Trophoblast cell (in vitro differentiated cells and primary cell): Measurements from ENCODE around the gene MEAK7.

Experiments used
- DNase-seq, 2 donors: peaks; one replicate each; pipeline ENCODE4 v3.0.0-alpha.2; 2016
- H2AFZ ChIP-seq: 2 replicates; pipeline ENCODE4 v1.6.1; 2013; ENCODE audit warnings: low read length, moderate library complexity, mild to moderate bottlenecking; ENCODE audit not compliant: insufficient read depth, poor library complexity
- H2AK5ac ChIP-seq: 2 replicates; pipeline ENCODE4 v1.6.1; 2013; ENCODE audit warnings: mild to moderate bottlenecking, low read length
- H2BK120ac ChIP-seq: 2 replicates; pipeline ENCODE4 v1.6.1; 2013; ENCODE audit warnings: low read length, mild to moderate bottlenecking, moderate library complexity; ENCODE audit not compliant: insufficient read depth, poor library complexity
- H2BK12ac ChIP-seq: 2 replicates; pipeline ENCODE4 v1.6.1; 2013; ENCODE audit warnings: mild to moderate bottlenecking, low read length, moderate library complexity
- H2BK5ac ChIP-seq: 2 replicates; pipeline ENCODE4 v1.6.1; 2013; ENCODE audit warnings: low read length, low read depth, moderate library complexity, mild to moderate bottlenecking; ENCODE audit not compliant: poor library complexity
- H3K14ac ChIP-seq: 2 replicates; pipeline ENCODE4 v1.6.1; 2013; ENCODE audit warnings: mild to moderate bottlenecking, low read length
- H3K18ac ChIP-seq: 2 replicates; pipeline ENCODE4 v1.6.1; 2013; ENCODE audit warnings: mild to moderate bottlenecking, low read length
- H3K23ac ChIP-seq: 2 replicates; pipeline ENCODE4 v1.6.1; 2013; ENCODE audit warnings: low read length
- H3K27ac ChIP-seq: 2 replicates; pipeline ENCODE4 v1.5.1; 2013; ENCODE audit warnings: low read depth, mild to moderate bottlenecking, inconsistent platforms, low read length, moderate library complexity
- H3K27me3 ChIP-seq: 2 replicates; pipeline ENCODE4 v1.6.1; 2013; ENCODE audit warnings: inconsistent platforms, mild to moderate bottlenecking, low read length, moderate library complexity; ENCODE audit not compliant: insufficient read depth
- H3K36me3 ChIP-seq, 2 experiments: 1 replicate in 1 of 2; 2 replicates in 1 of 2; pipeline ENCODE4 v1.6.1; 2013; ENCODE audit warnings: low read length in 2 of 2, mild to moderate bottlenecking in 2 of 2, moderate library complexity in 1 of 2; ENCODE audit not compliant: insufficient read depth in 2 of 2, control insufficient read depth in 1 of 2
- H3K4ac ChIP-seq: 2 replicates; pipeline ENCODE4 v1.6.1; 2013; ENCODE audit warnings: low read depth, mild to moderate bottlenecking, low read length, moderate library complexity
- H3K4me1 ChIP-seq, 2 experiments: 1 replicate in 1 of 2; 2 replicates in 1 of 2; pipeline ENCODE4 v1.6.1; 2013; ENCODE audit warnings: low read length in 2 of 2, mild to moderate bottlenecking in 2 of 2, moderate library complexity in 1 of 2; ENCODE audit not compliant: insufficient read depth in 2 of 2, control insufficient read depth in 1 of 2
- H3K4me2 ChIP-seq: 2 replicates; pipeline ENCODE4 v1.6.1; 2013; ENCODE audit warnings: inconsistent platforms, mild to moderate bottlenecking, low read length, moderate library complexity
- H3K4me3 ChIP-seq: 2 replicates; pipeline ENCODE4 v1.5.1; 2013; ENCODE audit warnings: mild to moderate bottlenecking, low read depth, low read length, inconsistent platforms
- H3K79me1 ChIP-seq: one replicate; pipeline ENCODE4 v1.6.1; 2013; ENCODE audit warnings: low read length
- H3K79me2 ChIP-seq: 2 replicates; pipeline ENCODE4 v1.6.1; 2013; ENCODE audit warnings: low read length, mild to moderate bottlenecking; ENCODE audit not compliant: control insufficient read depth, insufficient read depth, poor library complexity
- H3K9ac ChIP-seq: 2 replicates; pipeline ENCODE4 v1.6.1; 2013; ENCODE audit warnings: mild to moderate bottlenecking, low read length
- H3K9me3 ChIP-seq: 2 replicates; pipeline ENCODE4 v1.6.1; 2013; ENCODE audit warnings: low read depth, mild to moderate bottlenecking, control low read depth, inconsistent platforms, low read length; ENCODE audit not compliant: insufficient read depth
- H4K12ac ChIP-seq: 2 replicates; pipeline ENCODE4 v1.6.1; 2013; ENCODE audit warnings: low read depth, mild to moderate bottlenecking, low read length, moderate library complexity
- H4K8ac ChIP-seq: 2 replicates; pipeline ENCODE4 v1.6.1; 2013; ENCODE audit warnings: low read depth, mild to moderate bottlenecking, low read length, moderate library complexity
- H4K91ac ChIP-seq: one replicate; pipeline ENCODE4 v1.6.1; 2013; ENCODE audit warnings: low read depth, mild to moderate bottlenecking, low read length, moderate library complexity
- WGBS: extraction: QIAGEN DNeasy Blood & Tissue Kit; methylation state at CpG from one replicate; pipeline ENCODE4 v1.1.7; 2013; ENCODE audit warnings: missing lambda C conversion rate; ENCODE audit not compliant: insufficient read length, insufficient coverage; ENCODE audit errors: extremely low coverage; 5-methylcytosine and 5-hydroxymethylcytosine counted together

The MEAK7 gene

DNA sequence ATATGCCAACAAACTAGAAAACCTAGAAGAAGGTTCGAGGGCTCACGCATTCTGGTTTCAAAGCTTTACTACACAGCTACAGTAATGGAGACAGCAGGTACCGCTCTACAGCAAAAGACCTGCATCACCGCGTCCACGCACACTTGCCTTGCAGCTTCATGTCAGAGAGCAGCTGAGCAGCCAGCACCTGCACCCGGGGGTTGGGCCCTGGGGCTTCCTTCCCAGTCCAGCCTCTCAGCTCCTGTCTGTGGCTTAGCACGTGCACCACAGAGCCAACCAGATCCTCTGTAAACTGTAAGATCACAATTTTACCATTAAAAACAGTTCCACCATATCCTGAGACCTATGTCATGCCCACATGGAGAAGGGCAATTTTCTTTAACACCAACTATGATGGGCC, 15.3 kb downstream of the MEAK7 start:
- Histone ChIP-seq H3K4ac (no peak overlapping the region), H3K9ac (no peak overlapping the region), H2BK12ac (no peak overlapping the region), H4K91ac (no peak overlapping the region), H3K23ac (no peak overlapping the region), H2AK5ac (no peak overlapping the region), H3K18ac (no peak overlapping the region), H3K27ac (no peak overlapping the region), H3K27me3 (no peaks in the 10 kb centered on the region), H2AFZ (no peak overlapping the region), H3K79me1 (no peaks in the 10 kb centered on the region), H2BK5ac (no peak overlapping the region), H3K4me2 (no peak overlapping the region), H3K79me2 (no peaks in the 10 kb centered on the region), H4K12ac (no peak overlapping the region), H3K14ac (no peak overlapping the region), H3K4me3 (no peak overlapping the region), H3K36me3 (peaks cover 30 to 40% of the 10 kb centered on the region in 2 experiments), H4K8ac (no peak overlapping the region), H3K4me1 (no peaks in the 10 kb centered on the region), H2BK120ac (no peak overlapping the region), H3K9me3 (no peaks in the 10 kb centered on the region)
- no CpG with 5 or more reads among the region's 8 CpGs for WGBS
- no peak for DNase-seq

DNA sequence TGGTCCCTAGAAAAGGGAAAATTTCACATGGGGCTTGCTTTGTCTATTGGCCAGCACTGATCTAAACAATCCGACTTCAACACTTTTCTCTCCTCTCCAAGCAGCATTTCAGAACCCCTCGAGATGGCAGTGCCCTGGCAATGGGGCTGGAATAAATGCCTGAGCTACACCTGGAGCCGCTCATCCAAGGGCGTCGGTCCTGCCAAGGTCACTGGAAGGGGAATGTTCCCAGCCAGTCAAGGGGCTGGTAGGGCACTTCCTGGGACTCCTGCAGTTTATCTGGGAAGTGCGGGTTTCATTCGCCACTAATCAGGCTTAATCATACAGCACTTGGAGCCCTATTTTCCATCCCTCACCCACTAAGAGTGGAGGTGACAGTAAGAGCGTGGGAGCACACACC, 17.1 kb downstream of the MEAK7 start:
- Histone ChIP-seq H3K9ac (no peak overlapping the region), H3K79me1 (no peaks in the 10 kb centered on the region), H3K4me3 (no peak overlapping the region), H3K18ac (no peak overlapping the region), H4K12ac (no peak overlapping the region), H4K8ac (no peak overlapping the region), H3K9me3 (no peaks in the 10 kb centered on the region), H3K27ac (no peak overlapping the region), H3K79me2 (no peaks in the 10 kb centered on the region), H3K4me2 (no peak overlapping the region), H3K4me1 (no peaks in the 10 kb centered on the region), H2AK5ac (no peak overlapping the region), H4K91ac (no peak overlapping the region), H2BK120ac (no peak overlapping the region), H3K23ac (no peak overlapping the region), H2BK5ac (no peak overlapping the region), H3K14ac (no peak overlapping the region), H3K36me3 (peaks cover 40 to 53% of the 10 kb centered on the region in 2 experiments), H3K27me3 (no peaks in the 10 kb centered on the region), H3K4ac (no peak overlapping the region), H2AFZ (no peak overlapping the region), H2BK12ac (no peak overlapping the region)
- no peak for DNase-seq
- WGBS = no CpG with 5 or more reads among the region's 8 CpGs

DNA sequence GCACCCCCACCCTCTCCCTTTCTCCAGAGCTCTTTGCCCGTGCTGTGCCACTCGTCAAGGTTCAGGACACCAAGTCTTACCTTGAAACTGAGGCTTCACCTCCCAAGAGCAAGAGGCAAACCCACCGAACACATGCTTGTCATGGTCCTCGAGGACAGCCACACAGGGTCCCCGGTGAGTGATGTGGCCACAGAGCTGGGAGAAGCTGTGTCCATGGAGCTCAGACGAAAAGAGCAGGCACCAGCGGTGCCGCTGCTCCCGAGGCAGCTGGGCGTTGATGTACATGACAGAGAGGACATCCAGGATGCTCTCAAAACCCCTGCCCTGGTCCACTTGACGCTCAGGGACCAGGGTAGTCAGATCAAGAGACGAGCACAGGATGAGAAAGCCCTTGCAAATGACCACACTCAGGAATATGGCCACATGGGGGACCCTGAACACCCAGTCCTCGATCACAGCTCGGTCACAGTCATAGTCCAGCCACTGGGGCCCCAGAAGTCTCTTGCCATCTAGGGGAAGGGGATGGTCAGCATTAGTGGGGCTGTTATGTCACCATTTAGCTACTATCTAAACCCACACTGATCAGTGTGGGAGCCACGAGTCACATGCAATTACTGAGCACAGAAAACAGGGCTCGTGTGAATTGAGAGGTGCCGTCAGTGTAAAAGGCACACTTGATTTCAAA, 17.8 kb downstream of the MEAK7 start:
- no CpG with 5 or more reads among the region's 17 CpGs for WGBS
- H2BK5ac ChIP-seq = no peak overlapping the region
- H4K12ac ChIP-seq = no peak overlapping the region
- no peaks in the 10 kb centered on the region for H3K79me1 ChIP-seq
- H4K8ac ChIP-seq = no peak overlapping the region
- H2AFZ ChIP-seq = no peak overlapping the region
- no peak overlapping the region for H3K14ac ChIP-seq
- no peaks in the 10 kb centered on the region for H3K27me3 ChIP-seq
- H3K79me2 ChIP-seq = no peaks in the 10 kb centered on the region
- H3K27ac ChIP-seq = no peak overlapping the region
- no peak overlapping the region for H3K4me2 ChIP-seq
- no peak overlapping the region for H3K4ac ChIP-seq
- DNase-seq = no peak
- no peak overlapping the region for H3K9ac ChIP-seq
- H2BK12ac ChIP-seq = no peak overlapping the region
- H3K4me1 ChIP-seq = no peaks in the 10 kb centered on the region
- H2BK120ac ChIP-seq = no peak overlapping the region
- peaks cover 46 to 58% of the 10 kb centered on the region in 2 experiments for H3K36me3 ChIP-seq
- H2AK5ac ChIP-seq = no peak overlapping the region
- H3K4me3 ChIP-seq = no peak overlapping the region
- no peaks in the 10 kb centered on the region for H3K9me3 ChIP-seq
- H3K18ac ChIP-seq = no peak overlapping the region
- H4K91ac ChIP-seq = no peak overlapping the region
- H3K23ac ChIP-seq = no peak overlapping the region

DNA sequence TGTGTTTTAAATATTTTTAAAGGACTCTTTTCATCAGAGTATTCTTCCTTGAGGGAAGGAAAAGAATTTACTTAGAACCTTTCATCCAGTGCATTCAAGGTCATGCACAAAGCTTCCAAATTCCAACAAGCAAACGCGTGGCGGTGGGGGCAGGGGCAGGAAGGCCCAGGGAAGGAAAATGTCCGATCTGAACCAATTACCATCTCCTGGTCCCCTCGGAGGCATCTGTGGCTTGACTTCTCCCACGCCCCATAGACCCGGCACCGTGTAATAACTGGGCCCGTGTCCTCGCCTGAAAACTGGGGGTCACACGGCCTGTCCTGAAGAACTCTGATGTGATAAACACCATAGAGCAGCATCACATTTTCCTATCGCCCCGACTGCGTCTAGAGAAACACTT, 18.3 kb downstream of the MEAK7 start:
- Histone ChIP-seq H3K14ac (no peak overlapping the region), H4K12ac (no peak overlapping the region), H4K91ac (no peak overlapping the region), H3K79me2 (no peaks in the 10 kb centered on the region), H3K4me1 (no peaks in the 10 kb centered on the region), H2BK12ac (no peak overlapping the region), H3K9ac (no peak overlapping the region), H3K27ac (no peak overlapping the region), H2BK120ac (no peak overlapping the region), H3K9me3 (no peaks in the 10 kb centered on the region), H3K4me2 (no peak overlapping the region), H3K4ac (no peak overlapping the region), H3K79me1 (no peaks in the 10 kb centered on the region), H4K8ac (no peak overlapping the region), H3K23ac (no peak overlapping the region), H3K4me3 (no peak overlapping the region), H2AFZ (no peak overlapping the region), H3K36me3 (peaks cover 47 to 58% of the 10 kb centered on the region in 2 experiments), H2BK5ac (no peak overlapping the region), H3K18ac (no peak overlapping the region), H3K27me3 (no peaks in the 10 kb centered on the region), H2AK5ac (no peak overlapping the region)
- no peak for DNase-seq
- WGBS = no CpG with 5 or more reads among the region's 14 CpGs
